IMR-90 (cell line): ENCODE results near the gene FAM221A. TPM values are rescaled to one million over a fixed set of nuclear protein-coding genes. Genes with fewer than 3 reads are reported as not detected.

Experiments
- ATAC-seq: fragments of 200-7000 bp; cut with Tn5 transposase; 2 replicates; pipeline ENCODE4 v1.9.1; 2020; ENCODE audit warnings: low read depth, mild to moderate bottlenecking, moderate library complexity
- BruUV-seq: library from RNA; stranded (reverse); fragments of 400-500 nt; replicated peaks from 2 replicates; lab custom pipeline; 2021; lab: Mats Ljungman, UMichigan
- CTCF ChIA-PET: fragments of 300-600 bp; formaldehyde crosslinking; extraction: SDS; loops from one replicate; lab custom pipeline; 2021; ENCODE audit warnings: antibody characterized with exemption; lab: Yijun Ruan, JAX
- POLR2A ChIA-PET: fragments of 300-600 bp; sonication (Branson Sonifier 250); formaldehyde crosslinking; loops from one replicate; lab custom pipeline; 2022; ENCODE audit warnings: antibody characterized with exemption; ENCODE audit not compliant: unreplicated experiment; lab: Charles Lee
- DNase-seq: peaks from one replicate; pipeline ENCODE4 v3.0.0; 2013
- H2AFZ ChIP-seq: replicated peaks from 2 replicates; pipeline ENCODE3; 2013; ENCODE audit warnings: low read length, mild to moderate bottlenecking; ENCODE audit not compliant: poor library complexity
- H2AK5ac ChIP-seq: 2 replicates; pipeline ENCODE4 v1.6.1; 2013; ENCODE audit warnings: low read depth, low read length, inconsistent platforms
- H2AK9ac ChIP-seq: replicated peaks from 2 replicates; pipeline ENCODE3; 2013; ENCODE audit warnings: mild to moderate bottlenecking, low read depth, low read length, moderate library complexity; ENCODE audit not compliant: poor library complexity
- H2BK120ac ChIP-seq: 2 replicates; pipeline ENCODE4 v1.6.1; 2013; ENCODE audit warnings: low read depth, low read length, inconsistent platforms
- H2BK15ac ChIP-seq: 3 replicates; pipeline ENCODE4 v1.6.1; 2013; ENCODE audit warnings: low read depth, low read length, inconsistent platforms
- H2BK20ac ChIP-seq: 2 replicates; pipeline ENCODE4 v1.6.1; 2013; ENCODE audit warnings: low read depth, mild to moderate bottlenecking, inconsistent platforms, low read length, moderate library complexity
- H2BK5ac ChIP-seq: 2 replicates; pipeline ENCODE4 v1.6.1; 2013; ENCODE audit warnings: mild to moderate bottlenecking, low read depth, low read length, inconsistent platforms; ENCODE audit not compliant: poor library complexity, severe bottlenecking
- H3K14ac ChIP-seq: replicated peaks from 2 replicates; pipeline ENCODE4 v1.6.1; 2013; ENCODE audit warnings: low read depth, low read length, inconsistent platforms
- H3K18ac ChIP-seq: 2 replicates; pipeline ENCODE4 v1.6.1; 2013; ENCODE audit warnings: low read depth, low read length, control low read depth
- H3K23ac ChIP-seq: 2 replicates; pipeline ENCODE4 v1.6.1; 2013; ENCODE audit warnings: low read depth, low read length, inconsistent platforms
- H3K27ac ChIP-seq: 2 replicates; pipeline ENCODE4 v1.5.1; 2013; ENCODE audit warnings: mild to moderate bottlenecking, control low read depth, low read length; ENCODE audit not compliant: insufficient read depth
- H3K27me3 ChIP-seq: 2 replicates; pipeline ENCODE4 v1.6.1; 2013; ENCODE audit warnings: low read length; ENCODE audit not compliant: control insufficient read depth, insufficient read depth
- H3K36me3 ChIP-seq: 2 replicates; pipeline ENCODE4 v1.6.1; 2013; ENCODE audit warnings: low read length, mixed read lengths; ENCODE audit not compliant: control insufficient read depth, insufficient read depth
- H3K4ac ChIP-seq: 2 replicates; pipeline ENCODE4 v1.6.1; 2013; ENCODE audit warnings: low read depth, low read length, inconsistent platforms
- H3K4me1 ChIP-seq: 2 replicates; pipeline ENCODE4 v1.6.1; 2013; ENCODE audit warnings: low read length, mixed read lengths; ENCODE audit not compliant: control insufficient read depth, insufficient read depth
- H3K4me2 ChIP-seq: 2 replicates; pipeline ENCODE4 v1.6.1; 2013; ENCODE audit warnings: low read depth, mild to moderate bottlenecking, control low read depth, low read length, moderate library complexity
- H3K4me3 ChIP-seq: 2 replicates; pipeline ENCODE4 v1.5.1; 2013; ENCODE audit warnings: low read depth, mild to moderate bottlenecking, control low read depth, low read length, moderate library complexity; ENCODE audit not compliant: insufficient read depth
- H3K56ac ChIP-seq: 2 replicates; pipeline ENCODE4 v1.6.1; 2013; ENCODE audit warnings: low read length, inconsistent platforms; ENCODE audit not compliant: insufficient read depth; ENCODE audit errors: extremely low read depth
- H3K79me1 ChIP-seq, 2 experiments: 2 replicates each; pipeline ENCODE4 v1.6.1; 2013; ENCODE audit warnings: low read length in 2 of 2, inconsistent platforms in 1 of 2, low read depth in 1 of 2
- H3K9ac ChIP-seq: 2 replicates; pipeline ENCODE4 v1.6.1; 2013; ENCODE audit warnings: low read depth, low read length, control low read depth
- H3K9me1 ChIP-seq: 2 replicates; pipeline ENCODE4 v1.6.1; 2013; ENCODE audit warnings: low read length, inconsistent platforms; ENCODE audit not compliant: insufficient read depth
- H3K9me3 ChIP-seq: 2 replicates; pipeline ENCODE4 v1.6.1; 2013; ENCODE audit warnings: low read length; ENCODE audit not compliant: control insufficient read depth, insufficient read depth
- H4K20me1 ChIP-seq: 2 replicates; pipeline ENCODE4 v1.6.1; 2013; ENCODE audit warnings: low read length, inconsistent platforms; ENCODE audit not compliant: insufficient read depth
- H4K5ac ChIP-seq: 2 replicates; pipeline ENCODE4 v1.6.1; 2013; ENCODE audit warnings: mild to moderate bottlenecking, low read depth, low read length, control low read depth
- H4K8ac ChIP-seq, 2 experiments: 2 replicates each; pipeline ENCODE4 v1.6.1; 2013; ENCODE audit warnings: low read depth in 2 of 2, low read length in 2 of 2, control low read depth in 1 of 2, inconsistent platforms in 1 of 2
- H4K91ac ChIP-seq: 2 replicates; pipeline ENCODE4 v1.6.1; 2013; ENCODE audit warnings: low read depth, low read length, inconsistent platforms; ENCODE audit not compliant: insufficient read depth
- BHLHE40 ChIP-seq: fragments of 150-350 bp; IDR thresholded peaks from 2 replicates; pipeline ENCODE4 v1.6.1; 2016; ENCODE audit warnings: mild to moderate bottlenecking, low read depth, low read length
- CEBPB ChIP-seq: IDR thresholded peaks from 2 replicates; pipeline ENCODE4 v1.6.1; 2012; ENCODE audit warnings: low read depth, low read length, improper control_type of control experiment
- FOS ChIP-seq: fragments of 150-350 bp; IDR thresholded peaks from 2 replicates; pipeline ENCODE4 v1.6.1; 2016; ENCODE audit warnings: low read depth, low read length
- MAFK ChIP-seq: IDR thresholded peaks from 2 replicates; pipeline ENCODE4 v1.6.1; 2012; ENCODE audit warnings: low read depth, low read length, improper control_type of control experiment
- MAZ ChIP-seq: IDR thresholded peaks from 2 replicates; pipeline ENCODE4 v1.6.1; 2012; ENCODE audit warnings: low read depth, mild to moderate bottlenecking, low read length, improper control_type of control experiment, moderate library complexity, borderline replicate concordance
- MXI1 ChIP-seq: IDR thresholded peaks from 2 replicates; pipeline ENCODE4 v1.6.1; 2012; ENCODE audit warnings: low read depth, mild to moderate bottlenecking, low read length, moderate library complexity, borderline replicate concordance
- POLR2A ChIP-seq: IDR thresholded peaks from 2 replicates; pipeline ENCODE4 v1.6.1; 2012; ENCODE audit warnings: mild to moderate bottlenecking, low read depth, low read length
- RAD21 ChIP-seq: IDR thresholded peaks from 2 replicates; pipeline ENCODE4 v1.6.1; 2012; ENCODE audit warnings: low read length, improper control_type of control experiment
- SMC3 ChIP-seq: fragments of 150-350 bp; IDR thresholded peaks from 2 replicates; pipeline ENCODE4 v1.6.1; 2016; ENCODE audit warnings: low read depth, mild to moderate bottlenecking, antibody characterized with exemption, low read length, moderate library complexity
- WGBS, 2 experiments: methylation state at CpG; one replicate each; pipeline versions ENCODE4 v1.1.5 to v1.1.7; 2013; ENCODE audit warnings: missing lambda C conversion rate in 2 of 2; ENCODE audit not compliant: insufficient read length in 1 of 2; ENCODE audit errors: extremely low coverage in 2 of 2; 5-methylcytosine and 5-hydroxymethylcytosine counted together
- dilution Hi-C: fragments of 300-500 bp; cut with HindIII; formaldehyde crosslinking; loops from one replicate; pipeline ENCODE4 v1.14.3; 2018; ENCODE audit warnings: low sequenced_read_pairs; ENCODE audit not compliant: unreplicated experiment
- in situ Hi-C: fragments of 300-500 bp; cut with MboI; formaldehyde crosslinking; loops from 3 replicates; pipeline ENCODE4 v1.14.3; 2019; ENCODE audit warnings: low sequenced_read_pairs, inconsistent platforms, mixed read lengths
- intact Hi-C: fragments of 100-400 bp; cut with micrococcal nuclease; formaldehyde crosslinking; loops from 2 replicates; pipeline ENCODE4 v1.10.0; 2022
- polyA plus RNA-seq, 3 experiments: library from polyadenylated mRNA; depleted of rRNA; stranded (reverse); fragments of >200 nt; gene quantifications; 2 replicates each; pipeline ENCODE4 v1.2.3, GENCODE V29; 2012; ENCODE audit warnings: low replicate concordance in 1 of 3
- total RNA-seq: library from RNA; depleted of rRNA; stranded (reverse); fragments of >200 nt; gene quantifications from 2 replicates; pipeline ENCODE4 v1.2.3, GENCODE V29; 2012
- TF ChIP-seq, protein P1 (sequence below): conservative IDR thresholded peaks from 2 replicates; pipeline ENCODE4 v1.5.1; 2012; ENCODE audit warnings: mild to moderate bottlenecking, low read depth, low read length, improper control_type of control experiment

Gene FAM221A
- total and polyA plus RNA-seq, 2 of the 4 experiments (the other 2 are of a cell fraction) = 1.1 to 2.1 TPM

- intact Hi-C loops = loop anchor here (5.0 to 10.0 kb wide), 3 partner anchors 58 to 957 kb away; partner anchors contain the start of gene PALS2
- Histone ChIP-seq H4K5ac (no peak within 1 kb of the TSS), H4K20me1 (no peaks in the 10 kb centered on the region; the same call in 1 of the 2 replicates)
Measured at GRCh38 chr7:23710000-23710399, 30.0 kb downstream of the FAM221A start, which contains the start of gene STK31. Gene STK31 (plus strand): TSS chr7:23710219. CDS start chr7:23710286, 67 bp downstream.

More at GRCh38 chr7:23710000-23710399, 30.0 kb downstream of the FAM221A start, which contains the start of gene STK31:
- no peak within 1 kb of the TSS for H3K14ac ChIP-seq
- no peaks in the 10 kb centered on the region for H3K36me3 ChIP-seq
- H3K23ac ChIP-seq = no peak within 1 kb of the TSS
- peaks cover 3% of the 10 kb centered on the region for H3K9me3 ChIP-seq
- 96% methylated on average over 24 of the region's 33 CpGs; no CpG with 5 or more reads in 1 of the 2 experiments for WGBS, 2 experiments
- no peak within 1 kb of the TSS for H2BK15ac ChIP-seq
- dilution Hi-C loops = loop anchor here (25.0 kb wide), 1 partner anchor 123 kb away; the partner anchor contains the start of gene CCDC126
- no peaks in the 10 kb centered on the region for H3K27me3 ChIP-seq
- no peak within 1 kb of the TSS for H3K56ac ChIP-seq
- no peak within 1 kb of the TSS for H2AFZ ChIP-seq
- ATAC-seq = no peak
- H4K91ac ChIP-seq = no peak within 1 kb of the TSS
- no peak within 1 kb of the TSS for H2AK5ac ChIP-seq
- no TSS peak for BruUV-seq
- in situ Hi-C loops = loop anchor here (5.0 to 10.0 kb wide), 2 partner anchors 138 to 435 kb away; no protein-coding TSS in a partner anchor
- H3K4ac ChIP-seq = no peak within 1 kb of the TSS
- no peak within 1 kb of the TSS for H3K4me3 ChIP-seq
- H4K8ac ChIP-seq = no peak within 1 kb of the TSS
- ChIA-PET POLR2A (no interaction called here), CTCF (interaction anchor here (0.8 to 2.2 kb wide), 4 partner anchors 13 to 163 kb away, joined by 3 to 14 read pairs (median 10); no protein-coding TSS in a partner anchor)
- H3K27ac ChIP-seq = no peak within 1 kb of the TSS
- H3K4me2 ChIP-seq = no peak within 1 kb of the TSS
- H3K9ac ChIP-seq = no peak within 1 kb of the TSS
- peaks cover 2% of the 10 kb centered on the region; the same call in 1 of the 2 replicates for H3K4me1 ChIP-seq
- H3K18ac ChIP-seq = no peak within 1 kb of the TSS
- H2BK120ac ChIP-seq = no peak within 1 kb of the TSS
- no peaks in the 10 kb centered on the region for H3K79me1 ChIP-seq
- no peak within 1 kb of the TSS for H2BK20ac ChIP-seq
- TF ChIP-seq, protein P1, sequence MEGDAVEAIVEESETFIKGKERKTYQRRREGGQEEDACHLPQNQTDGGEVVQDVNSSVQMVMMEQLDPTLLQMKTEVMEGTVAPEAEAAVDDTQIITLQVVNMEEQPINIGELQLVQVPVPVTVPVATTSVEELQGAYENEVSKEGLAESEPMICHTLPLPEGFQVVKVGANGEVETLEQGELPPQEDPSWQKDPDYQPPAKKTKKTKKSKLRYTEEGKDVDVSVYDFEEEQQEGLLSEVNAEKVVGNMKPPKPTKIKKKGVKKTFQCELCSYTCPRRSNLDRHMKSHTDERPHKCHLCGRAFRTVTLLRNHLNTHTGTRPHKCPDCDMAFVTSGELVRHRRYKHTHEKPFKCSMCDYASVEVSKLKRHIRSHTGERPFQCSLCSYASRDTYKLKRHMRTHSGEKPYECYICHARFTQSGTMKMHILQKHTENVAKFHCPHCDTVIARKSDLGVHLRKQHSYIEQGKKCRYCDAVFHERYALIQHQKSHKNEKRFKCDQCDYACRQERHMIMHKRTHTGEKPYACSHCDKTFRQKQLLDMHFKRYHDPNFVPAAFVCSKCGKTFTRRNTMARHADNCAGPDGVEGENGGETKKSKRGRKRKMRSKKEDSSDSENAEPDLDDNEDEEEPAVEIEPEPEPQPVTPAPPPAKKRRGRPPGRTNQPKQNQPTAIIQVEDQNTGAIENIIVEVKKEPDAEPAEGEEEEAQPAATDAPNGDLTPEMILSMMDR = no peak
- no peak for TF ChIP-seq SMC3
- TF ChIP-seq BHLHE40 = no peak
- no peak for TF ChIP-seq MXI1
- no peak for TF ChIP-seq FOS
- TF ChIP-seq MAFK = no peak
- no peak for TF ChIP-seq MAZ
- no peak for TF ChIP-seq RAD21
- TF ChIP-seq CEBPB = no peak
- no peak for TF ChIP-seq POLR2A
- DNase-seq = no peak
- no peak within 1 kb of the TSS for H2AK9ac ChIP-seq
- no peaks in the 10 kb centered on the region for H3K9me1 ChIP-seq
- no peak within 1 kb of the TSS for H2BK5ac ChIP-seq
